Erythroblast (primary cell): ENCODE measurements around the gene G6PC2.

Experiments used
- GATA1 ChIP-seq: IDR thresholded peaks from 2 replicates; pipeline ENCODE4 v1.6.1; 2011; ENCODE audit warnings: low read depth, mild to moderate bottlenecking, control low read depth, low read length, moderate library complexity
- POLR2A ChIP-seq: IDR thresholded peaks from 2 replicates; pipeline ENCODE4 v1.6.1; 2011; ENCODE audit warnings: mild to moderate bottlenecking, low read length

DNA sequence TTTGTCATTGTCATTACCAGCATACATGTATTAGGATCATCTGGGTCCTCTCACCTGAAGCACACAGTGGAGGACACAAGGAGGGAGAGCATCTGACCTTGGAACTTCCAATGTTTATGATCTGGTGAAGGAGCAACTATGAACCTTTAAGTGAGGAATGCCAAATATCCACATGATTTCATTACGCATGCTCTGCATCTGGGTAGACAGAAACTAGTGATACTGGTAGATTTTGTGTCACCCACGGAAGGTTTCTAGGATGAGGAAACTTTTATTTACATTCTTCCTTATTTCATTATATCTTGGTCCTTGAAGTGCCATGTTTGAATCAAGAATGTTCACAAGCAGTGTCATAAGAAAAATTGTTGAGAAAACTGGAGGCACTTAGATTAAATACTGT is 42.9 kb upstream of the G6PC2 start:
- TF ChIP-seq POLR2A (no peak), GATA1 (no peak)
